IPS DF 4.7 (cell line): ENCODE data around the gene CLIC2.

Experiments
- DNase-seq: peaks from one replicate; pipeline ENCODE4 v3.0.0-alpha.2; 2013; ENCODE audit warnings: low spot score; ENCODE audit errors: extremely low read depth

The CLIC2 gene

DNA sequence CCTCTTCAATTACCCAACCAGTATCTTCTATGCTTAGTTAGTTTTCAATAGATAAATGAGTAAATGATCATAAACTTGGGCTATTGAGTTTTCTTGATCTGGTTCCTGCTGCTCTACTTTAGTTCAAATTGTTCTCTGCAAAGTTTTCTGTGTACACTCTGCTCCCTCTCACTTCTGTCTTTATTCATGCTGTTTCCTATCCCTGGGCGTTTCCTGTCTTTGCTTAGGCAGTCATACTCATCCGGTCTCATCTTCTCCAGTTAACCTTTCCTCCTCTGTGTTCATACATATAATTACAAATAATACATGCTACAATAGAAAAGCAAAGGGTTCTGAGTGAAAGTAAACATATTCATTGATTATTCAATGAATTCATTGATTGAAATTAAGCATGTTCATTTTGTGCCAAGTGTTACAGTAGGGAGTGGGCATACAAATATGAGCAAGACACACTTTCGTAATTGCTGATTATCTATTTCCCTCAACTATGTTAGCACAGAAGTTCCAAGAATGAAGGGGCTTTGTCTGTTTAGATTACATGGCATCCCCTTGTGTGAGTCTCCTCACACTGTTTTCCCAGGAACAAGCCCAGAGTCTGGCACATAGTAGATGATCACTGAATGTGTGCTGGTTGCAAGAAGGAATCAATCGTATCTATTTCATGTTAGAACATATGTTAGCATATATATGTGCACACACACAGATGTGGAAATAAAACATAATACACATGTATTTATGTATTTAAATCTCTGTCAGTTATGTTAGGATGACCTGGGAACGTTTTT, 71.3 kb downstream of the CLIC2 start:
- no peak for DNase-seq

DNA sequence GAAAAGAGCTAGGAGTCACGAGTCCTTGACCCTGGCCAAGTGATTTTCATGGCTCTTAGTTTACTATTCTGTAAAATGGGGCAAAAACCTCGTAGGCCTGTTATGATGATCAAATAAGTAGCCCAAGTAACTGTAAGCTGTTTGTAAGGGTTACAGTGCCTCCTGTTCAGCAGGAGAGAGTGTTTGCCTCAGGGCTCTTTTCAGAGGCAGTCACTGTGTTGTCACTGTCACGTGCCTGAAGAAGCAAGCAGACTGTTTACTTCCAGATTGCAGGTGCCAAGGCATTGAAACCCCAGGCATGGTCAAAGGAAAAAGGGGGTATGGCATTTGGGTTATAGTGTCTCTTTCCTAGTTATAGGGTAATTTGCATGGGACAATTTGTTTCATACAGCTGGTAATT, 74.7 kb downstream of the CLIC2 start:
- no peak for DNase-seq

DNA sequence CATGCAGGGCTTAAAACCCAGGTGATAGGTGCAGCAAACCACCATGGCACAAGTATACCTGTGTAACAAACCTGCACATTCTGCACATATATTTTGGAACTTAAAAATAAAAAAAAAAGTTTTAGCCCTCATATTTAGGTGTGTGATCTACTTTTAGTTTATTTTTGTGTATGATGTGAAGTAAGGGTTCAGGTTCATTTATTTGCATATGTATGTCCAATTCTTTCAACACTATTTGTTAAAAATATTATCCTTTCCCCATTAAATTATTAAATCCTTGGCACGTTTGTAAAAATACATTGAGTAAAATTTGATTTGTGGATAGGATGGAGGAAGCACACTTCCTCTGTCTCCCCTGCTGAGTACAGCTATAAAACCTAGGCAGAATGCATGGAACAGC, 83.0 kb downstream of the CLIC2 start:
- DNase-seq = no peak

DNA sequence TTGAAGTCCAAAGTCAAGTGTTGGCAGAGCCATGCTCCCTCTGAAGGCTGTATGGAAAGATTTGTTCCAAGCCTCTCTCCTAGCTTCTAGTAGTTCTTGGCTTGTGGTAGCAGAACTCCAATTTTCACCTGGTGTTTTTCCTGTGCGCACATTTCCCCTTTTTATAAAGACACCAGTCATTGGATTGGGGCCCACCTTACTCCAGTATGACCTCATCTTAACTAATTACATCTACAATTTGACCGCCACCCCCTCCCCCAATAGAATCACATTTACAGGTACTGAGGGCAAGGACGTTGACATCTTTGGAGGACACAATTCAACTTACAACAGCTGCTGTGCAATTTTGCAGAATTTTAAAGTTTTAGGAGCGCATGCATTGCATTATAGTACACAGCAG, 86.9 kb downstream of the CLIC2 start:
- no peak for DNase-seq

DNA sequence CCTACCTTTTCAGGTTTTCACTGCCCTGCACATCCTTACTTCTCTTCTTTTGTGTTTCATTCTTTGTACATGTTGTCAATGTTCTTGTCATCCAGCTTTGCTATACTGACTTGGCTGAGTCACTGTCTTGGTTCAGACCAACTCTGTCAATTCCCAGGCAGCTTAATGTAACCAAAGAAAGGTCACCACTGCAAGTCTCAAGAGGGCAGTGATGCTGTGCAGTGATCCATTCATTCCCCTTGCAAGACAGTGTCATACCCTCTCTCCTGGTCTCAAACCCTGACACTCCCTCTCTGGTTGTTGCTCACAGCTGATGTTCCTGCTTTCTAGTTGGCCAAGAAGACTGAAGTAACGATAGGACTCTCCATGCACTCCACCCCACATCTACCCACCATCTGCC, 87.7 kb downstream of the CLIC2 start:
- no peak for DNase-seq

DNA sequence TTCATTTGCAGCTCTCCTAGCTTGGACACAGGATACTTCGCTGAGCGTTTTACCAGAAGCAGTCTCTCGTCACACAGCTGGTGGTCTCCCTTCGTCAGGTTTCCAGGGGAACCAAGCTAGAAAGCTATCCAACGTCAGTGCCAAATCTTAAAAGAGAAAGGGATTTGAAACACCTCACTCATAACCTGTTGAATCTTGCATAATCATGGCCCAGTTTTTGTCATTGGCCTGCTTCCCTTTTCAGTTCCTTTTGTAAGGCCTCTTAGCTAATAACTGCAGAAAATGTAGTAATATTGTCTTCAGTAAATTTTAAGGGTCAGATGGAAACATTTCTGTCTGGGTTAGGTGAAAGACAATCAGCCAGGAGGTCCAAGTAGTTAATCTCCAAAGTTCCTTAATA, 92.1 kb downstream of the CLIC2 start:
- no peak for DNase-seq

DNA sequence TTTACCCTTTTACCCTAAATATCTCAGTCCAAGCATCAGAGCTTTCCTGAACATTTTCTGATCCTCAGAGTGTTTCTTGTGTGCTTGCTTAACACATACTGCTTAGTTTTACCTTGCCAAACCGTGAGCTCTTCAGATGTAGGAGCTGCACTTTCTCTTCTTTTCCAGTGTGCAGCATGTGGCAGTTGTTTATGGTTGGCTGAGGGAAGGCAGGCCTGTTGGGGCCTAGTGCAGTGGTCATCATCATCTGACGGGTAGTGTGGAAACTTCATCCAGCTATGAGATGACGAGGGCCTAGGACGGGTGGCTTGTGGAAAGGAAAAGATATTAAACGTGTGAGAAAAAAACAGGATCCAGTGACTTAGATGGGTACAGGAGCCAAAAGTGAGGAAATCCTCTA, 96.7 kb downstream of the CLIC2 start:
- no peak for DNase-seq

DNA sequence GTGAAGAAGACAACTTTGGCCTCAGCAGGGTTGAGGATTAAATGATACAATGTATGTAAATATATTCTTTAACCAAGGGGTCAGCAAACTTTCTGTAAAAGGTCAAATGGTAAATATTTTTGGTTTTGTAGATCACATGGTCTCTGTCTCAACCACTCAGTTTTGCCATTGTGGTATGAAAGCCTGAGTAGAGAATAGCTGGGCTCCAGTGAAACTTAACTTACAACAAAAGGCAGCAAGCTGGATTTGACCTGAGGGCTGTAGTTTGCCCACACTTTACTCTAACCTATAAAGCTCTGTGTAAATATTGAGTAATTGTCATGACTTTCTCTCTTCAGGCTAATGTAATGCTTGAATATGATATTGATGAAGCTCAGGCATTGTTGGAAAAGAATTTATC, 98.5 kb downstream of the CLIC2 start:
- DNase-seq = no peak

DNA sequence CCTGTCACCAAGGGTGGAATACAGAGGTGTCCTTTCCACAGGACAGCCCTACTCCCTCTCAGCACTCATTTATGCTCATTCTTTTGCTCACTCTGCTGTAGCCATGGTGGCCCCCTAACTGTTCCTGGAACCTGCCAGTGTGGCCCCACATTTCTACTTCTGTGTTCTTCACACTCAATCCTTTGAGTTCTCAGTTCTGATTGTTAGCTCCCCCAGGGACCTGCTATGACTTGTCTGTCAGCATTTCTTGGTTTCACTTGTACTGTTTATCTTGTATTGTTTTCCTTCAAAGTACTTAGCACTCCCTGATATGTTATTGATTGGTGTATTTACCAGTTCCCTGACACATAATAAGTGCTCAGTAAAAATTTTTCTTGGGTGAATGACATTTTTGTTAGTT, 103.3 kb downstream of the CLIC2 start:
- no peak for DNase-seq
